22Rv1 (cell line): ENCODE data around the gene NCBP2.

Experiments used
- ZFX ChIP-seq: fragments of 450-650 bp; IDR thresholded peaks from 2 replicates; pipeline ENCODE4 v1.6.1; 2017; ENCODE audit warnings: antibody characterized with exemption, borderline replicate concordance
- TF ChIP-seq, protein P1 (sequence below): fragments of 450-650 bp; IDR thresholded peaks from 2 replicates; pipeline ENCODE4 v1.5.1; 2017; ENCODE audit warnings: mild to moderate bottlenecking

DNA sequence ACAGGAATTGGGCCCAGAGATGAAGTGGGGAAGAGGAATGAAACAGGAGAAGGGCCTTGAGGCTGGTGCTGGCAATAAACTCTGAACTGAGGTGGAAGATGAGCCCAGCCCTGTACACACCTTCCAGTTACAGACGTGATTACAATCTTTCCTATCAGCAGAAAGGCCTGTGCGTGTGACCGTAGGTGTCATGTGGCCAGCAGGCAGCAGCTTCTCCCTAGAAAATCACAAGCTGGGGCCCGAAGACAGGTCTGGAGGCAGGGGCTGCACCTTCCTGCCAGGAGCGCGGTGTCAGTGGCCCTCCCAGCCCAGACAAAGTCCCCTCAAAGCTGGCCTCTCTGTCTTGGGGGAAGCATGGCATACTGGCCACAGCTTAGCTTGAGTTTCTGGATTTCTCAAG is 43.0 kb upstream of the NCBP2 start:
- TF ChIP-seq, protein P1, sequence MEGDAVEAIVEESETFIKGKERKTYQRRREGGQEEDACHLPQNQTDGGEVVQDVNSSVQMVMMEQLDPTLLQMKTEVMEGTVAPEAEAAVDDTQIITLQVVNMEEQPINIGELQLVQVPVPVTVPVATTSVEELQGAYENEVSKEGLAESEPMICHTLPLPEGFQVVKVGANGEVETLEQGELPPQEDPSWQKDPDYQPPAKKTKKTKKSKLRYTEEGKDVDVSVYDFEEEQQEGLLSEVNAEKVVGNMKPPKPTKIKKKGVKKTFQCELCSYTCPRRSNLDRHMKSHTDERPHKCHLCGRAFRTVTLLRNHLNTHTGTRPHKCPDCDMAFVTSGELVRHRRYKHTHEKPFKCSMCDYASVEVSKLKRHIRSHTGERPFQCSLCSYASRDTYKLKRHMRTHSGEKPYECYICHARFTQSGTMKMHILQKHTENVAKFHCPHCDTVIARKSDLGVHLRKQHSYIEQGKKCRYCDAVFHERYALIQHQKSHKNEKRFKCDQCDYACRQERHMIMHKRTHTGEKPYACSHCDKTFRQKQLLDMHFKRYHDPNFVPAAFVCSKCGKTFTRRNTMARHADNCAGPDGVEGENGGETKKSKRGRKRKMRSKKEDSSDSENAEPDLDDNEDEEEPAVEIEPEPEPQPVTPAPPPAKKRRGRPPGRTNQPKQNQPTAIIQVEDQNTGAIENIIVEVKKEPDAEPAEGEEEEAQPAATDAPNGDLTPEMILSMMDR = no peak
- TF ChIP-seq ZFX = no peak
